Esophagus muscularis mucosa (tissue), 3 donors: ENCODE data around the gene CCM2L.

Source experiments
- POLR2A ChIP-seq: fragments of 450-650 bp; IDR thresholded peaks from one replicate; pipeline ENCODE4 v1.6.1; 2017; ENCODE audit warnings: antibody characterized with exemption, moderate library complexity, mild to moderate bottlenecking, low read depth
- POLR2AphosphoS5 ChIP-seq, 2 donors: sonication (generic); formaldehyde crosslinking; IDR thresholded peaks; one replicate each; pipeline ENCODE4 v1.6.1; 2017; ENCODE audit warnings: antibody characterized with exemption in 2 of 2
- TF ChIP-seq, protein P1 (sequence below), 3 experiments: fragments of 200-600 bp in 2 of 3; fragments of 450-650 bp in 1 of 3; sonication (generic) in 2 of 3; IDR thresholded peaks; one replicate each; pipeline ENCODE4 v1.5.1; 2017 to 2019; ENCODE audit warnings: antibody characterized with exemption in 3 of 3, mild to moderate bottlenecking in 2 of 3, moderate library complexity in 1 of 3

DNA sequence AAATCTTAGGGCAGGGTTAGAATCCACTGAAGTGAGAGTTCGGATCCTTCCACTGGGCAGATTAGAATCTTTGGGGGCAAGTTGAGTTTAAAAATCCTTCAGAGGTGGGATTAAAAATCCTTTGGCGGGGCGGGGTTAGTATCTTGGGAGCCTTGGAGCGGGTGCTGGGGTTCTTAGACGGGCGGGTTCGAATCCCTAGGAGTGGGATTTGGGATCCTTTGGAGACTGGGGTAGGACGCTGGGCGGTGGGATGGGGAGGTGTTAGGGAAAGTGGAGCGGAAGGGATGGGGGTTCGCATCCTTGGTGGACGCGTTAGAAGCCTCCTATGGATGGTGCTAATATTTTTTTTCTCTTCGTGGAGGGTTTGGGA is 41.5 kb downstream of the CCM2L start:
- TF ChIP-seq, protein P1, sequence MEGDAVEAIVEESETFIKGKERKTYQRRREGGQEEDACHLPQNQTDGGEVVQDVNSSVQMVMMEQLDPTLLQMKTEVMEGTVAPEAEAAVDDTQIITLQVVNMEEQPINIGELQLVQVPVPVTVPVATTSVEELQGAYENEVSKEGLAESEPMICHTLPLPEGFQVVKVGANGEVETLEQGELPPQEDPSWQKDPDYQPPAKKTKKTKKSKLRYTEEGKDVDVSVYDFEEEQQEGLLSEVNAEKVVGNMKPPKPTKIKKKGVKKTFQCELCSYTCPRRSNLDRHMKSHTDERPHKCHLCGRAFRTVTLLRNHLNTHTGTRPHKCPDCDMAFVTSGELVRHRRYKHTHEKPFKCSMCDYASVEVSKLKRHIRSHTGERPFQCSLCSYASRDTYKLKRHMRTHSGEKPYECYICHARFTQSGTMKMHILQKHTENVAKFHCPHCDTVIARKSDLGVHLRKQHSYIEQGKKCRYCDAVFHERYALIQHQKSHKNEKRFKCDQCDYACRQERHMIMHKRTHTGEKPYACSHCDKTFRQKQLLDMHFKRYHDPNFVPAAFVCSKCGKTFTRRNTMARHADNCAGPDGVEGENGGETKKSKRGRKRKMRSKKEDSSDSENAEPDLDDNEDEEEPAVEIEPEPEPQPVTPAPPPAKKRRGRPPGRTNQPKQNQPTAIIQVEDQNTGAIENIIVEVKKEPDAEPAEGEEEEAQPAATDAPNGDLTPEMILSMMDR (IDR thresholded peaks at IDR 0.05), result no peak
- no peak for TF ChIP-seq POLR2A
- no peak for TF ChIP-seq POLR2AphosphoS5 (IDR thresholded peaks at IDR 0.05)
